ENCODE data around the gene CAB39L.

CAB39L gene

DNA sequence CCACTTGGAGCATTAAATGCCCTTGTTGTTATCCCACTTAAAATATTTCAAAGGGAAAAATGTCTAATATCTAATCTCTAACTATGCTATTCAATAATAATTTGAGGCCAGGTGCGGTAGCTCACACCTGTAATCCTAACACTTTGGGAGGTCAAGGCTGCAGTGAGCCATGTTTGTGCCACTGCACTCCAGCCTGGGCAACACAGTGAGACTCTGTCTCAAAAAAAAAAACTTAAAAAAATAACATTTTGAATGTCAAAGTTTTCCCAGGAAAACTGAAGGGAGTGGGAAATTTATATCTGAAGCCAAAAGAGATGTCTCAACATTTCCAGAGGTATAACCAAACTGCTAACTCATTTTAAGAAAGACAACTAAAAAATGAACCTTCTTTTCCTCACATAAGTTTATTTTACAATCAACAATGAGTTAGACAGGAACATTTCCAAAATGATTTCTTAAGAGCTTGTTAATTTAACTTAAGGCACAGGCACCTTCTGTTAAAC lies 47.9 kb downstream of the CAB39L start:
- DNase-seq = no peak

GRCh38 chr13:49395451-49395865 lies 48.4 kb downstream of the CAB39L start:
- DNase-seq = no peak

GRCh38 chr13:49388091-49388635 lies 55.7 kb downstream of the CAB39L start:
- no peak for DNase-seq

DNA sequence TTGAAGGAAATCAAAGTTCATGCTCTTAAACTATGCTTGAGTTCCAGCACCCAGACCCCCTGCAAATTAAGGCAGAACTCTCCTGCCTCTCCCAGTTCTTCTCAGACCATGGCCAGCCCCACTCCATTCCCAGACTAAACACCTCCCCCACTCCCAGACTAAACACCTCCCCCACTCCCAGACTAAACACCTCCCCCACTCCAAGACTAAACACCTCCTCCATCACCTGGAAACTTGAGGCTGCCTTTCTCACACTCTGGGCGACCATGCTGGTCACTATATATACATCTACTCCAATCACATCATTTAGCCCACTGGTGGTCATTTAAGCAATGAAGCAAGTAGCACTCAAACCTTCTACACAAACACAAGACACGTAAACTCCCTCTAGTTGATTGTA lies 57.2 kb downstream of the CAB39L start:
- no peak for DNase-seq

DNA sequence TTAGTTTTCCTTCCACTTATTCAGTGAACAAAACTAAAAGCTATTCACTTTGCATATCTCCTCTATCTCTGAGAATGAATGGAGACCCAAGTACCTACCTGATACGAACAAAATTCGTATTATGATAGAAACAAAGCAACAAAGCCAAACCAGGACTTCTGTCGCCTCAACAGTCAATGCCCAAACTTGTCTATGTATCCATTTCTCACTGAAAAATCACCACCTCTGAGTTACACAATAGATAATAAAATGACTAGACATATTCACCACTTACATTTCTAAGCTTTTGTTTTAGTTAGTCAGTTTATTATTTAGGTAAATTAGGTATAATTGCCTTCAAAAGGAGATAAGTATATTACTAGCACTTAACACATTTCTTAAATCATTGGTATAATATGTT lies 67.7 kb downstream of the CAB39L start:
- no peak for DNase-seq

- DNase-seq = no peak
Measured at GRCh38 chr13:49374585-49375290, 69.1 kb downstream of the CAB39L start.

DNA sequence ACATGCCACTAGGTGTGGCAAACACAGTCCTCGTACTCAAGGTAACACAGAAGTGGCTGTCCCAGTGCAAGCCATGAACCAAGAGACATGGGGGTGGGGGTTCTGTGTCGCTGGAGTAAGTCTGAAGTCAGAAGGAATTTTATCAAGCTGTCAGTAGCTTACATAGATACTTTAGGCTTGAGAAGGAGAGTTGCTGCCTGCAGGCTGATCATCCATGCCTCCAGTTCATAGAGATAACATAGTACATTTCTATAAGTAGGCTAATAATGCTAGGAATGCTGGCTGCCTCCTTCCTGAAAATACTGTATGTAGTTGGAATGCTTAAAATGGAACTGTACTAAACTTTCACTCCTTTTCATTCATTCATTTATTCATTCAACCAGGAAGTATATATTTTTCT lies 70.1 kb downstream of the CAB39L start:
- DNase-seq = no peak

DNA sequence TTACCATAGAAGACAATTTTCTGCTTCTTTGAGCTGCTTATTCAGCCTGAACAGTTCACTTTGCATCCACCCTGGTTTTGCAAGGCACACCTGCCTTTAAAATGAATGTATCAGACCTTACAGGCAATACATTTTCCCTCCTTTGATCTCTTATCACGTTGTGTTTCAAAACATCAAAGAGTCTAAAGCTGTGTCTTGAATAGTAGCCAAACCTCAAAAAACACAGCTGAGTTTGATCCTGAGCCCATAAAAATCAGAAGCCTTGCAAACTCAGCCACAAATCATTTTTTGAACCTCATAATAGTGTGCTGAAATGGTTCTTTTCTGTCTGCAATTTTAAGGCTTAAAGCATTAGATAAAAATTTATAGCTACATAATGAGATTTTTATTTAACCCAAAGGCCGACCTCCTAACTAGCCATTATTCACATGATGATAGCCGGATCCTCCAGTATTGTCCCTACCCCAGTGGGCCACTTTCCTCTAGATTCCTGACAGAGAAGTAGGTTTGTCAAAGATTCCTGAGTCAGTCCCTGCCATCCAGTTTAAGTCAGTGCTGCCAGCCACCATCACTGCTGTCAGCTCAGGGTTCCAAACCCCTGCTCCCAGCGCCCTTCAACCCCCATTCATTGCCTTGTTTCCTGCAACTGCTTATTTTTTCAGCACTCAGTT lies 71.8 kb downstream of the CAB39L start:
- peak; percentile 54 for DNase-seq

- no peak for DNase-seq
Measured at GRCh38 chr13:49370371-49370770, 73.5 kb downstream of the CAB39L start.

DNA sequence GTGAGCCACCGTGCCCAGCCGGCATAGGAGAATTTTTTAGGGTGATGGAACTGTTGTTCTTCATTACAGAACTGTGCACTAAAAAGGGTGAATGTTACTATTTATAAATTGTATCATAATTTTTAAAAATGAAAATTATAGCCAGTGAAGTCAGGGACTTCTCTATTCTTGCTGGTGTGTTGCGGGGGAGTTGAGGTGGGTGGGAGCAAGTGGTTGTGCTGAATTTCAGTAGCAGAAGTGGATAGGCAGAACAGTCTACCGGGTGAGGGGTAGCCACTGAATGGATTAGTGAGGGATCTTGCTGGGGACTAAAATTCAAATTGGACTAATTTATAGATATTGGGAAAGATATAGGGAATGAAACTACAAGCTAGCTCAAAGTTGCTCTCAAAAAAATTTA lies 74.0 kb downstream of the CAB39L start:
- no peak for DNase-seq

- DNase-seq = no peak
Measured at GRCh38 chr13:49368688-49369087, 75.2 kb downstream of the CAB39L start.

DNA sequence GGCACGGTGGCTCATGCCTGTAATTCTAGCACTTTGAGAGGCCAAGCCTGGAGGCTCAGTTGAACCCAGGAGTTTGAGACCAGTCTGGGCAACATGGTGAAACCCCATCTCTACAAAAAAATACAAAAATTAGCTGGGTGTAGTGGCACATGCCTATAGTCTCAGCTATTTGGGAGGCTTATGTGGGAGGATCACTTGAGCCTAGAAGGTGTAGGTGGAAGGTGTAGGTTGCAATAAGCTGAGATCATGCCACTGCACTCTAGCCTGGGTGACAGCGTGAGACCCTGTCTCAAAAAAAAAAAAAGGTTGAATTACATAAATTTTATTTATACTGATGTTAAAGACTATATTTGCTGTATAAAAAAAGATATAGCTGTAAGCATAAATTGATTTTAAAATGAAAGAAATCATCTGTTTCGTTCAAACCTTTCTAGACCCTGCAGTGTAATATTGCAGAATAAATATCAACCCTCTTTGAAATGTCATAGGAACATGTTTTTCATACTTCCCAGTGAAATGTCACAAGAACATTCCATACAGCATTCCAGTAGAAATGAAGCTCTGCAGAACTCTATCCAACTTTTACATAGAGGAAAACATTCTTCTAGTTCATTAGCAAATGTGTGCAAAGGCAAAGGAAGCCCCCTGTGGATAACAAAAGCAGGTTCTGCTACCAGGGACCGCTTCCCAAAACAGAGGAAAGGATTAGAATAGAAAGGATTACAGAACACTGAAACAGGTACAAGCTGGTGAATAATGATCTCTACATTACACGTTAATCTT lies 76.0 kb downstream of the CAB39L start:
- DNase-seq = no peak

DNA sequence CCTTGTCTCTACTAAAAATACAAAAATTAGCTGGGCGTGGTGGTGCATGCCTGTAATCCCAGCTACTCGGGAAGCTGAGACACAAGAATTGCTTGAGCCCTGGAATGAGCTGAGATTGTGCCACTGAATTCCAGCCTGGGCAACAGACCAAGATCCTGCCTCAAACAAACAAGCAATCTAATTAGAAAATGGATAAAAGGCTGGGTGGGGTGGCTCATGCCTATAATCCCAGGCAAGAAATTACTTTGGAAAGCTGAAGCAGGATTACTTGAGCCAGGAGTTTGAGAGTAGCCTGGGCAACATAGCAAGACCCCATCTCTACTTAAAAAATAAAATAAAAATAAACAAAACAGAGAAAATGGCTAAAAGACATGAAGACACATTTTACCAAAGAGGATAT lies 77.0 kb downstream of the CAB39L start:
- no peak for DNase-seq

- DNase-seq = no peak
Measured at GRCh38 chr13:49357694-49358093, 86.2 kb downstream of the CAB39L start.

DNA sequence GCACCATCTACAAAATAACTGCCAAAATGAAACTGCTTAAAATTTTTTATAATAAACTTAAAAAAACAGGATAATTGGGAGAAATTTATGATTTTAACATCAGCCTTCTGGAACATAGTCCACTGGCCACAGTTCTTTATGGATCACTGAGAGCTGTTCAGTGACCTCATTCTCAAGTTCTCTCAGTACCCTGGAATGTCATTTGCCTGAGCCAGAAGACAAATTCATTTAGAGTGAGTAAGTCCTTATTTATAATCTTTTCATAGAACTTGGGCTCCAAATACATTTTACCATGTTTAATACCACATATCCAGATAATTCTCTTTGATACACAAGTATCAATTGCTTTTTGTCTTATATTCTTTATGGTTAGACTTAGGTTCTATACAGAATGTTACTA lies 87.6 kb downstream of the CAB39L start:
- no peak for DNase-seq

- DNase-seq = no peak
Measured at GRCh38 chr13:49354719-49355118, 89.1 kb downstream of the CAB39L start.

DNA sequence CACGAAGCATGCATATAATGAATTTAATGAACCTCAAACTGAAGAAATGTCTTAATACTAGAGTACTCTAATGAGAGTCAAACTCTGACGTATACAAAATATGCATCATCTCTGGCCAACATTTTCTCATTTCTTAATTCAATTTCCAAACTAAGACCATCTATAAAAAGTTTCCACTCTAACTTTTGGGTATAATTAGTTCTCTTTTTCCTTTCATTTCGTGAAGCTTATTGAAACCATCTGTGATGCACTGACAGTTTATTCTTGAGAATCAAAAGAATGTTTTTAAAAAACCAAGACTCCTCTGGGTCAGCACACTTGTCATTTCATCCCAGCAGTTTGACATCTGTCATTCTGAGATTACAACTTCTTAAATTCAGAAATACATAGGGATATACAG lies 90.0 kb downstream of the CAB39L start:
- no peak for DNase-seq

GRCh38 chr13:49351871-49352270 lies 92.0 kb downstream of the CAB39L start:
- no peak for DNase-seq

DNA sequence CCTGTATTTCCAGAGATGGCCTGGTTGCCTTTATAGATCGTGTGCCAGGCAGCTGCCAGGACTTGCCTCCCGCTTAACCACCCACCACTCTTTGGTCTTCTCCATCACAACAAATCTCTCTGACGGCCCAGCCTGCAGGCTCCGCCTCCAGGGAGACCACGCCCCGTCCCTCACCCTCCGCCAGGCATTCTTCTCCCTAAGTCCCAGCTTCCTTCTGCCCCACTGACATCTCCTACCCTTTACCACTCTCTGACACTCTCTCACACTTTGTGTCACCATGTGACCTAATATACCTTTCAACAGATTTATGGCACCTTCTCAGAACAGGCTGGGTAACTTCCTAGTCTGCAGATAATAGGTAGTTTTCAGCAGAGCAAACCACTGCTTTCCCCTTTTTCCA lies 95.1 kb downstream of the CAB39L start:
- no peak for DNase-seq

GRCh38 chr13:49347650-49348385 lies 96.0 kb downstream of the CAB39L start:
- no peak for DNase-seq

GRCh38 chr13:49346460-49346859 lies 97.4 kb downstream of the CAB39L start:
- no peak for DNase-seq

GRCh38 chr13:49343731-49344130 lies 100.1 kb downstream of the CAB39L start:
- no peak for DNase-seq

DNA sequence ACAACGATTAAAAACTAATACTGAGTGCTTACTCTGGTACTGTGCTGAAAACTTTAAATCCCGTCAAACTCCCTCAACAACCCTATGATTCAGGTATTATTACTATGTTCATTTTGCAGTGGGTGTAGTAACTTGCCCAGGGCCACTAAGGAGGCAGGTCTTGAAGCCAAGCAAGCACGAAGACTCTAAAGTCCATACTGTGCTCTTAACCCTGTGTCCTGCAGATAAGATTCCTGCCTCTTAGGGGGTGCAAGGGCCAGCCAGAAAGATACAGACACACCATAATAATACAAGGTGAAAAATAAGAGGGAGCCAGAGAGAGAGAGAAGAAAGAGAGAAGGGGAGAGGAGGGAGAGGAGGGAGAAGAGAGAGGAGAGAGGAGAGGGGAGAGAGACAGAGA lies 100.6 kb downstream of the CAB39L start:
- no peak for DNase-seq

All from NCI-H2171 (cell line).